ENCODE measurements around the gene MOXD1. TPM values are rescaled to one million over a fixed set of nuclear protein-coding genes. Genes with fewer than 3 reads are reported as not detected.

Gene MOXD1
- total RNA-seq, 1 donor from 2014 or later = 5.5 TPM

DNA sequence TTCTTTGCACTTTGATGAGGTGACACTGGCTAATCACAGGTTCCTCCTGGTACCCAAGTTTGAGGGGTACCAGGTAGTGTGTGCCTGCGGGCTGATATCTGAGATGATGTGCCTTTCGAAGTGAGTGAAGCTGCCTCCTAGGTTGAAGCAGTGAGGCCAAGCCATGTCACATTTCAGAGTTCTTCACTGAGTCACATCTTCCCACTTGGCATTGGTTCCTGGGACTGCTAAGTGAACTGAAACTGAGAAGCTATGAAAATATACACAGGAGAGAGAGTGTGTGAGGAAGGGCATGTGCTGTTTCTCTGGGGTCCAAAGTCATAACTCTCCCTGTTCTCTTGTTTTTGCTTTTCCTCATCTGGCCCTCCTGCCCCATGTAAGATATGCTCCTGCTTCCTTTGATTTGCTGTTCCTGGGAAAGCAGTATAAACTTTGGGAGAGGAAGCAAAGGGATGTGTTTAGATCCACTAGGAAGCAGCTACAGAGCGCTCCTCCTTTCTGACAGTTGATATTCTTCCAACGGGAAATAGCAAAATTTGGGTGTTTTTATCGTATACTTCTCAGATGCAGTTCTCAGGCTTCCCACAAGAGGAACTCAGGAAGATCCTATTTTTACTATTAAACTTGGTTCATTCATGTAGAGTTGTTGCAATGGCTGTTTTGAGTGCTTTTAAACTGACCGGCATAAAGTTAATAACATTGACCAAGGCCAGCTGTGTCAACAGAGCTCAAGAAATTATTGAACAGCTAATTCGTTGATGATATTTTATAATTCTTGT lies 153.7 kb downstream of the MOXD1 start:
- no peak for DNase-seq (ENCODE audit: extremely low read depth, low read depth, low spot score)

DNA sequence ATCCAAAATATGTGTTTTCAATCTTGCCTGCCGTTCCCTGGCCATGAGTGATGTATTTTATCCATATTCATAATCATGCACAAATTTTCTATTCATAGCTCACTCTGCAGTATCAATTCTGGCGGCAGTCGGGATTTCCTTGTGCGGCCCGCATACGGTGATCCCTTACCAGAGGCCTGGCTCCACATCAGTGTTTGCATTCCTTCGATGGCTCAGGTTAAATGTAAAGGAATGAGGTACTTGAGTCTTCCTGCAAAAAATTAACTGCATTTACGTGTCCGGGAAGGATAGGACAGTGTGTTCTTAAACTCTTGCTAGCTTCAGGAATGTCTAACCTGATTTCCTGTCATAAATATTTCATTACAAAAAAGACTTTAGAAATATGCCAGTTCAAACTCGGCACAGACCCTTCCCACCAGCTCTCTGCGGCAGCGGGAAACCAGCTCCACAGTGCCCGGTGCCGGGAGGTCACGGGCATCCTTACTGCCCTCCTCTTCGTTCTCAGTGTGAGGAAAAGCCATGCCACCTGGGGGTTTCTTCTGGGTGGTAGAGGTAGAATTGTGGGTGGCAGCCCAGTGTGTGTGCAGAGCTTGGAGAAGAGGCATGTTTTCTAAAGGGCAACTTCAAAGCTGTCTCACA lies 154.5 kb downstream of the MOXD1 start:
- no peak for DNase-seq (ENCODE audit: extremely low read depth, low read depth, low spot score)

GRCh38 chr6:132246120-132246617 lies 155.1 kb downstream of the MOXD1 start:
- DNase-seq (ENCODE audit: extremely low read depth, low read depth, low spot score) = no peak

Other genes starting within 250 kb of the MOXD1 start
- 27.5 and 30.0 TPM in 2 replicates for gene STX7, start 111.6 kb upstream of the MOXD1 start, total RNA-seq
- gene TAAR9, start 136.8 kb upstream of the MOXD1 start, total RNA-seq = not detected in 2 replicates
- not detected in 2 replicates for gene TAAR8, start 151.2 kb upstream of the MOXD1 start, total RNA-seq
- gene TAAR6, start 168.8 kb upstream of the MOXD1 start, total RNA-seq = not detected in 2 replicates
- not detected in 2 replicates for gene TAAR5, start 188.3 kb upstream of the MOXD1 start, total RNA-seq
- gene TAAR2, start 222.8 kb upstream of the MOXD1 start, total RNA-seq = not detected in 2 replicates

Data from glomerular endothelial cell (primary cell).